HCT116 (cell line): ENCODE data around the gene CHTOP. TPM values are rescaled to one million over a fixed set of nuclear protein-coding genes. Genes with fewer than 3 reads are reported as not detected.

Source experiments
- ATAC-seq: fragments of 200-7000 bp; cut with Tn5 transposase; 2 replicates; pipeline ENCODE4 v1.9.1; 2020; ENCODE audit warnings: mild to moderate bottlenecking, moderate library complexity
- BruUV-seq: library from RNA; stranded (reverse); fragments of 400-500 nt; replicated peaks from 2 replicates; lab custom pipeline; 2021; lab: Mats Ljungman, UMichigan
- CTCF ChIA-PET: fragments of 300-600 bp; sonication (Branson Sonifier 250); formaldehyde crosslinking; loops from one replicate; lab custom pipeline; 2021; ENCODE audit warnings: antibody characterized with exemption; lab: Charles Lee
- POLR2A ChIA-PET: fragments of 300-600, 350-600 bp; sonication (Branson Sonifier 250); formaldehyde crosslinking; loops from one replicate; lab custom pipeline; 2021; ENCODE audit warnings: antibody characterized with exemption; lab: Charles Lee
- RAD21 ChIA-PET, 2 experiments: fragments of 300-600 bp; sonication (Branson Sonifier 250); formaldehyde crosslinking; loops; one replicate each; lab custom pipeline; 2023; ENCODE audit warnings: low total read pairs in 2 of 2; ENCODE audit not compliant: uncharacterized antibody in 2 of 2, unreplicated experiment in 2 of 2, low non-redundant PET in 1 of 2; lab: Charles Lee
- DNase-seq: peaks from one replicate; pipeline ENCODE4 v3.0.0-alpha.2; 2010; ENCODE audit warnings: low read depth, low spot score
- H2AFZ ChIP-seq: fragments of 200-600 bp; shearing (Covaris generic), sonication (generic); 2 replicates; pipeline ENCODE4 v1.6.1; 2017; ENCODE audit warnings: low read depth, mixed run types, mixed read lengths, antibody characterized with exemption, low read length; ENCODE audit not compliant: poor library complexity, severe bottlenecking
- H3K27ac ChIP-seq: 2 replicates; pipeline ENCODE4 v1.5.1; 2012; ENCODE audit warnings: low read depth, low read length
- H3K27me3 ChIP-seq: fragments of 200-600 bp; sonication (generic); 2 replicates; pipeline ENCODE4 v1.6.1; 2016; ENCODE audit warnings: mixed run types, low read length, mixed read lengths; ENCODE audit not compliant: insufficient read depth
- H3K36me3 ChIP-seq, 2 experiments: fragments of 200-500 bp in 1 of 2; fragments of 200-600 bp in 1 of 2; sonication (Bioruptor generic) in 1 of 2; sonication (generic) in 1 of 2; 2 replicates each; pipeline versions ENCODE4 v1.5.1 to v1.6.1; 2014 to 2016; ENCODE audit warnings: low read length in 2 of 2, inconsistent platforms in 1 of 2, mixed read lengths in 1 of 2, mixed run types in 1 of 2; ENCODE audit not compliant: insufficient read depth in 2 of 2, control insufficient read depth in 1 of 2
- H3K4me1 ChIP-seq, 2 experiments: fragments of 200-600 bp in 1 of 2; sonication (generic) in 1 of 2; 2 replicates each; pipeline versions ENCODE4 v1.5.1 to v1.6.1; 2012 to 2017; ENCODE audit warnings: low read length in 2 of 2, inconsistent platforms in 1 of 2, mild to moderate bottlenecking in 1 of 2, mixed read lengths in 1 of 2, mixed run types in 1 of 2, moderate library complexity in 1 of 2; ENCODE audit not compliant: insufficient read depth in 2 of 2, control insufficient read depth in 1 of 2
- H3K4me2 ChIP-seq: fragments of 200-600 bp; sonication (generic); 2 replicates; pipeline ENCODE4 v1.6.1; 2017; ENCODE audit warnings: mixed run types, low read length, mixed read lengths
- H3K4me3 ChIP-seq, 2 experiments: fragments of 200-600 bp in 1 of 2; sonication (generic) in 1 of 2; replicated peaks in 1 of 2; 2 replicates each; pipeline ENCODE4 v1.5.1; 2011 to 2016; ENCODE audit warnings: low read length in 2 of 2, control low read depth in 1 of 2, low read depth in 1 of 2, mild to moderate bottlenecking in 1 of 2, mixed read lengths in 1 of 2, mixed run types in 1 of 2
- H3K79me2 ChIP-seq: fragments of 200-600 bp; sonication (generic); 2 replicates; pipeline ENCODE4 v1.6.1; 2017; ENCODE audit warnings: mild to moderate bottlenecking, mixed run types, low read length, moderate library complexity, mixed read lengths; ENCODE audit not compliant: insufficient read depth
- H3K9ac ChIP-seq: fragments of 200-600 bp; sonication (generic); 2 replicates; pipeline ENCODE4 v1.6.1; 2016; ENCODE audit warnings: low read length, mixed read lengths
- H3K9me2 ChIP-seq: fragments of 200-600 bp; sonication (generic), shearing (Covaris generic); 2 replicates; pipeline ENCODE4 v1.6.1; 2017; ENCODE audit warnings: mixed run types, mild to moderate bottlenecking, moderate library complexity; ENCODE audit not compliant: insufficient read depth
- H3K9me3 ChIP-seq, 2 experiments: fragments of 200-500 bp in 1 of 2; fragments of 200-600 bp in 1 of 2; sonication (Bioruptor generic) in 1 of 2; sonication (generic) in 1 of 2; 2 replicates each; pipeline ENCODE4 v1.6.1; 2014 to 2017; ENCODE audit warnings: low read length in 2 of 2, mixed read lengths in 2 of 2, inconsistent platforms in 1 of 2, low read depth in 1 of 2, mild to moderate bottlenecking in 1 of 2, mixed run types in 1 of 2, moderate library complexity in 1 of 2; ENCODE audit not compliant: control insufficient read depth in 1 of 2, insufficient read depth in 1 of 2
- H4K20me1 ChIP-seq: fragments of 200-600 bp; sonication (generic), shearing (Covaris generic); 2 replicates; pipeline ENCODE4 v1.6.1; 2017; ENCODE audit warnings: mixed run types, mild to moderate bottlenecking, moderate library complexity; ENCODE audit not compliant: insufficient read depth
- ATF3 ChIP-seq: IDR thresholded peaks from 2 replicates; pipeline ENCODE4 v1.6.1; 2012
- POLR2A ChIP-seq: IDR thresholded peaks from 2 replicates; pipeline ENCODE4 v1.7.0; 2011; ENCODE audit warnings: borderline replicate concordance; ENCODE audit not compliant: insufficient read depth, insufficient read length; ENCODE audit errors: extremely low read depth
- RAD21 ChIP-seq: IDR thresholded peaks from 2 replicates; pipeline ENCODE4 v1.6.1; 2012; ENCODE audit warnings: low read depth, mild to moderate bottlenecking
- SIN3A ChIP-seq: IDR thresholded peaks from 2 replicates; pipeline ENCODE4 v1.6.1; 2012; ENCODE audit warnings: low read depth
- intact Hi-C: fragments of 100-400 bp; cut with micrococcal nuclease; formaldehyde crosslinking; loops from 2 replicates; pipeline ENCODE4 v1.10.0; 2022
- total RNA-seq: library from RNA; stranded (reverse); gene quantifications from one replicate; pipeline ENCODE4 v1.2.1, GENCODE V29; 2021; ENCODE audit not compliant: unreplicated experiment
- TF ChIP-seq, protein P1 (sequence below): IDR thresholded peaks from 2 replicates; pipeline ENCODE4 v1.6.1; 2012

The CHTOP gene
- total RNA-seq, 1 experiment from 2014 or later = 110 TPM

GRCh38 chr1:153680120-153680403 lies 46.2 kb downstream of the CHTOP start:
- H3K9me2 ChIP-seq = no peaks in the 10 kb centered on the region
- H3K9me3 ChIP-seq = no peaks in the 10 kb centered on the region
- no peak overlapping the region for H3K9ac ChIP-seq
- DNase-seq (no peak), ATAC-seq (no peak)
- no TSS peak for BruUV-seq
- H4K20me1 ChIP-seq = no peaks in the 10 kb centered on the region
- POLR2A ChIA-PET = no interaction called here
- H3K4me2 ChIP-seq = no peak overlapping the region
- no peak overlapping the region for H3K27ac ChIP-seq
- H3K27me3 ChIP-seq = no peaks in the 10 kb centered on the region
- no peaks in the 10 kb centered on the region for H3K36me3 ChIP-seq
- CTCF ChIA-PET = no interaction called here
- no peak overlapping the region for H3K4me3 ChIP-seq
- H3K4me1 ChIP-seq = peaks cover 0 to 8% of the 10 kb centered on the region in 2 experiments; a peak in 2 of 4 replicates
- no peaks in the 10 kb centered on the region for H3K79me2 ChIP-seq
- RAD21 ChIA-PET = no interaction called here
- TF ChIP-seq RAD21 = no peak
- no peak for TF ChIP-seq SIN3A
- H2AFZ ChIP-seq = no peak overlapping the region
- intact Hi-C loops = no loop called here

DNA sequence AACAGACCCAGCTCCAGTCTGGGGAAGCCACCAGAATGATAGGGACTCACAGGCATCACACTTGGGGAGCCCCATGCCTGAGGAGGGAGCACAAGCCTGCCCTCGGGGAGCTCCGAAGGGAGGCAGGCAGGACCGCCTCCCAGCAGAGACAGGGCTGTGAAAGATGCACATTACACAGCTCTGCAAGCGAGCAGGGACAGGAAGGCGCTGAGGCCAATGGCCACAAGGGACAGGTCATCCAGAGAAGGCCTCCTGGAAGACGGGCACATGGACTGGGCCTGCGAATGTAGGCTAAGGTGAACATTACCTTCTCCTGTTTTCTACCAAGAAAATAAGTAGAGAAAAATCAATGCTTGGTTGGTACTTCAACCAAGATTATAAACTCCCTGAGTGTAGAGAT lies 48.9 kb downstream of the CHTOP start:
- no peak for DNase-seq
- H3K36me3 ChIP-seq = no peaks in the 10 kb centered on the region
- TF ChIP-seq, protein P1, sequence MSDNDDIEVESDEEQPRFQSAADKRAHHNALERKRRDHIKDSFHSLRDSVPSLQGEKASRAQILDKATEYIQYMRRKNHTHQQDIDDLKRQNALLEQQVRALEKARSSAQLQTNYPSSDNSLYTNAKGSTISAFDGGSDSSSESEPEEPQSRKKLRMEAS = no peak
- no peak for TF ChIP-seq POLR2A
- TF ChIP-seq ATF3 = no peak
- peaks cover 0 to 5% of the 10 kb centered on the region in 2 experiments; a peak in 1 of 4 replicates for H3K4me1 ChIP-seq
- H3K79me2 ChIP-seq = no peaks in the 10 kb centered on the region
- ChIA-PET CTCF (no interaction called here), POLR2A (no interaction called here), RAD21 (no interaction called here)
- H3K9ac ChIP-seq = no peak overlapping the region
- H3K4me3 ChIP-seq = no peak overlapping the region
- no peak overlapping the region for H3K27ac ChIP-seq
- H2AFZ ChIP-seq = no peak overlapping the region
- H3K27me3 ChIP-seq = no peaks in the 10 kb centered on the region; the same call in 1 of the 2 replicates
- H4K20me1 ChIP-seq = no peaks in the 10 kb centered on the region
- no peaks in the 10 kb centered on the region for H3K9me3 ChIP-seq
- intact Hi-C loops = no loop called here
- no TSS peak for BruUV-seq
- no peaks in the 10 kb centered on the region for H3K9me2 ChIP-seq
- ATAC-seq = no peak
- no peak overlapping the region for H3K4me2 ChIP-seq
